ENCODE results near the gene C21orf58.
"Not testable (repeated sequence)": the region's sequence is repeated elsewhere in the genome, so short reads cannot be mapped to it uniquely, and the experiment has no call there.

C21orf58 gene

DNA sequence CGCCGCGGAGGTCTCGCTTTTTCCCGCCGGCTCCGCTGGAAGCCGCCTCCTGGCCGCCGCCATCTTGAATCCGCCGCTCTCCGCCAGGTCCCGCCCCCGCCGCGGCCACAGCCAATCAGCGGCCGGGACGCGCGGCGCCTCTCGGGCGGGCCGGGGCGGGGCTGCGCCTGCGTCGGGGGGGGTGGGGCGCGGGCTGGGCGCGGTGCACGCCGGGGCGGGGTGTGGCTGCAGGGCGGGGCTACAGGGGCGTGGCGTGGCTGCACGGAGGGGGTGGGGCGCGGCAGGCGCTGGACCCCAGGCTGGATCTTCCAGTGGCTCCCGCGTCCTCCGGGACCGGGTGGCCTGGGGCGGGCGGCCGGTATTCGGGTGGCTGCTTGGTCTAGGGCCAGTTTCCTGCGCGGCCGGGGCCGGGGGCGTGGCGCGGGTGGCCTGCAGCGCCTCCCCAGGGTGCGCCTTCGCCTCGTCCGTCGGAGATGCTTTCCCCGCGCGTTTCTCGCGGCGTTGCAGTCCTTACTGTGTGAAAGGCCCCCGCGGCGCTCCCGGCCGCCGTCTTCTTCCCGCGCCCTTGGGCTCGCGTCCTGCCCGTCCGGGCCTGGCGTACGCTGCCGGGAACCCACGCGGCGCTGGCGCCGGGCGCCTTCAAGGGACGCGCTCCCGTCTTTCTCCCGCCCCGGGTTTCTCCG is 861 bp upstream of the C21orf58 start:
- DNase-seq (ENCODE audit: low read depth) = peak; percentile 57

GRCh38 chr21:46323227-46323709 is 402 bp downstream of the C21orf58 start:
- DNase-seq (ENCODE audit: low read depth) = no peak

DNA sequence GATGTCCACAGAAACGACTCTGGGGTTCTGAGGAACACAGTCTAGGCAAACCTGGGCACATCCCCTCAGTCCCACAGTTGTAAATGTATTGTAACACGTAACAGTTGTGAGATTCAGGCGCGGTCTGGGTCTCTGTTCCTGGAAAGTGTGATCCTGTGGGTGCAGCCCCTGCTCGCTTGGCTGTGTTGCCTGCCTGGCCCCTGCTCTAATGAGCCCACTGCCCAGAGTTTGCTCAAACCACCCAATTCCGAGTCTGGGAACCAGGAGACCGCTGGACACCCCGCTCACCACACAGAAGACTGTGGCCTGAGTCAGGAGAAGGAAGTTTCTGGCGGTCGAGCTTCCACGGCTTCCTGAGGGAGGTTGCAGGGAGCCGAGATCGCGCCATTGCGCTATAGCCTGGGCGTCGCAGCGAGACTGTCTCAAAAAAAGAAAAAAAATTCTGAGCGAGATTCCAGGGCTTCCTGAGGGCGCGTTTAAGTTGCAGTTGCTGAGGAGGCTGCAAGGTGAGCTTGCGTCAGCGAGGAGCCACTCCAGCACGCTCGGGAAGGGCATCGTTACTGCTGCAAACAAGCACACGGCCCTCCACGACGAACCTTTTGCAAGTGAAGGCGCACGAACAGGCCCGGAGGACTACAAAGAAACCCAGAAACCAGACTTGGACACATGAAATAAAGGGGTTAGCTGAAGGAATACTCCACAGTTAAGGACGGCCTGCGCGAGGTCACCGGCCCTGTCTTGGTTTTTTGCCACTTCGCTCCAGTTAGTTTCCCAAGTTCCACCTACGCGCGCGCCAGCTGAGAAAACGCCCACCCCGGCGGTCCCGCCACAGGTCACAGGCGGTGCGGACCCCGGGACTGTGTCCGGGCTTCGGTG is 1.1 kb downstream of the C21orf58 start:
- no peak for DNase-seq (ENCODE audit: low read depth)

DNA sequence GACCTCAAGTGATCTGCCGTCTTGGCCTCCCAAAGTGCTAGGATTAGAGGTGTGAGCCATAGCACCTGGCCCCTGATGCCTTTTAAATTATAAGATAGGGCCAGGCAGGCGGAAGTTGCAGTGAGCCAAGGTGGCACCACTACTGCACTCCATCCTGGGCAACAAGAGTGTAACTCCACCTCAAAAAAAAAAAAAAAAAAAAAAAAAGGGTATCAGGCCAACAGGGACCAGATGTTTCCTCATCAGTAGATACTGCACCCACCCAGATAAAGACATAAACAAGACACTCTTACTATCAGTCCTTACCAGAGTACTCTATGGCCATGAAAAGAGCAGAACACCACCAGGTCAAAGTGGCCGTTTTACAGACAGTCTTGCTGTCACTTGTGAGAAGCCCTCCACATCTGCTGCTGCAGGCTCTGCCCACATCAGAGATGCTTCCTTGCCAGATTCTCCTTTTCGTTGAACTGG is 3.3 kb downstream of the C21orf58 start:
- DNase-seq (ENCODE audit: low read depth) = no peak

DNA sequence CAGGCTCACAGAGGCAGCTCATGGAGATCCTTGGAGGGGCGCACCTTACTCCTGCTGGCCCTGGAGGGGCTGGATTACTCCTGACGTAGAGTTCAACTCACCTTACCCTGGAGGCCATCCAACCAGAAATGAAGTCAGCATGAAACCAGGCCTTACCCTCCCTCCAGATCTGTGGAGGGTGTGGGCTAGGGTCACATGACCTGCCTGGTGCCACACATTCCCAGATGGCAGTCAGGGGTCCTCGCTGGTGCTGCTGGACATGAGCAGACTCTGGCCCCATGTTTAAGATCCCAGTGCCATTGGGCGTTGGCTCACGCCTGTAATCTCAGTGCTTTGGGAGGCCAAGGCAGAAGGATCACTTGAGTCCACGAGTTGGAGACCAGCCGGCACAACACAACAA is 4.5 kb downstream of the C21orf58 start:
- no peak for DNase-seq (ENCODE audit: low read depth)

GRCh38 chr21:46318464-46318845 is 5.2 kb downstream of the C21orf58 start:
- DNase-seq (ENCODE audit: low read depth) = no peak

DNA sequence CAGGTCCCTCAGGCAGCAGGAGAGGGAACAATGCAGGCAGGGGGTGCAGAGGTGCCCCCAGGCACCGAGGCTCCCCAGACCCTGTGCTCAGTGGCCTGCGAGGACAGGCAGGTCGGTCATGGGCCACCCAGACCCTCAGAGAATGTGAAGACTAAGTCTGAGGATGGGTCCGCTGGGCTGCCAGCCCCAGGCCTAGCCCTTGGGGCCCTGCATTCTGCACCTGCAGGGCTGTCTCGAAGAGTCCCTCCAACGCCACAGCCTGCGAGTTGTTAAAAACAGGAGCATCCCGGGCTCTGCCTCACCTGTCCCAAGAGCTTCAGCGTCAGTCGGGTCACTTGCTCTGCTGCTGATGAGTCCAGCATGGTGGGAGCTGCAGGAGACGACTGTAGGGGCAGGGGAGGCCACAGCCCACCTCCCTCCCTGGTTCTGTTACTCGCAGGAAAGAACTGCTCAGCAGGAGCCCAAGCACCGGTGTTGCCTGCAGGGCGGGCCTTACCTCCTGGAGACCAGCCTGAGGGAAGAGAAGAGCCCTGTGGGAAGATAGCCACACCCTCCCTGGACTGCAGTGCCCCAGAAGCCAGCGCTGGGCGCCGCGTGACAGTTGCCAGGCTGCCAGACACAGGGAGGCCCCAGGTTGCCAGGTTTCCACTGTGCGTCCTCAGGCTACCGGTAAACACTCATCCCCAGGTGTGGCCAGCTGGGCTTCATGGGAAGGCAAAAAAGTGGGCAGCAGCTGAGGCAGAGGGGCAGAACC is 5.8 kb downstream of the C21orf58 start:
- no peak for DNase-seq (ENCODE audit: low read depth)

- DNase-seq (ENCODE audit: low read depth) = no peak
Observed at GRCh38 chr21:46316708-46317324, 6.9 kb downstream of the C21orf58 start.

- DNase-seq (ENCODE audit: low read depth) = no peak
Observed at GRCh38 chr21:46314441-46315020, 9.1 kb downstream of the C21orf58 start.

- DNase-seq (ENCODE audit: low read depth) = no peak
Observed at GRCh38 chr21:46312949-46313348, 10.7 kb downstream of the C21orf58 start.

- no peak for DNase-seq (ENCODE audit: low read depth)
Observed at GRCh38 chr21:46311568-46311967, 12.1 kb downstream of the C21orf58 start.

GRCh38 chr21:46310260-46310659 is 13.4 kb downstream of the C21orf58 start:
- DNase-seq (ENCODE audit: low read depth) = not testable (repeated sequence)

DNA sequence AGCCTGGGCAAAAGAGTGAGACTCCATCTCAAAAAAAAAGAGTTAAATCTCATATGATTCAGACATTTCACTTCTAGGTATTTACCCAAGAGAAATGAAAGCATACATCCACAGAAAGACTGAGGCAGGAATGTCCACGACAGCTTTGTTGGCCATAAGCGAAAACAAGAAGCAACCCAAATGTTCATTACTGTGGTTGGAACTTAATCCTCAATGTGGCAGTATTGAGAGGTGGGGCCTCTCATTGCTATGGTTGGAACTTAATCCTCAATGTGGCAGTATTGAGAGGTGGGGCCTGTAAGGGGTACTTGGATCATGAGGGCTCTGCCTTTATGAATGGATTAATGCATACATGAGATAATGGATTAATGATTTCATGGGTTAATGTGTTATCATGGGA is 15.2 kb downstream of the C21orf58 start:
- DNase-seq (ENCODE audit: low read depth) = no peak

DNA sequence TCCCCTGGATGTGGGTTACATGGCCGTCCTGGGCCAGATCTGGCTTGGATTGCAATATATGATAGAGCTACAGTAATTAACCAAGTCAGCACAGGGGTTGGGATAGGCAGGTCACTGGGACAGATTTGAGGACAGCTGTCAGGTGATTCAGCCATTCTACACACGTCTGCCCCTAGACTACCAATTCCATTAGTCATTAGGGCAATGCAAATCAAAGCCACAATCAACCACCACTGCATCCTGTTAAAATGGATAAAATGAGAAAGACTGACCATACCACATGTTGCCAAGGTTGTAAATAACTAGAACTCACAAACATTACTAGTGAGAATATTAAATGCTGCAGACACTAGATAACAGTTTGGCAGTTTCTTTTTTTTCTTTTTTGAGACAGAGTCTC is 16.0 kb downstream of the C21orf58 start:
- no peak for DNase-seq (ENCODE audit: low read depth)

DNA sequence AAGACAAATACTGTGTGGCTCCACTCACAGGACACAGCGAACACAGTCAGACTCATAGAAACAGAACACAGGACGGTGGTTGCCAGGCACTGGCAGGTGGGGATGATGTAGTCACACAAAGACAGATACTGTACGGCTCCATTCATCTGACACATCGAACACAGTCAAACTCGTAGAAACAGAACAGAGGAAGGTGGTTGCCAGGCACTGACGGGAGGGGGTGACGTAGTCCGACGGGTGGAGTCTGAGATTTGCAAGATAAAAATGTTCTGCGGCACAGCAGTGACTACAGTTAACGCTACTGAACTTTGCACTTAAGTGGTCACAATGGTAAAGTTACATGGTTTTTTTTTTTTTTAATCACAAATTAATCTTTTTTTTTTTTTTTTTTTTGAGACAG is 18.7 kb downstream of the C21orf58 start:
- DNase-seq (ENCODE audit: low read depth) = no peak

- no peak for DNase-seq (ENCODE audit: low read depth)
Observed at GRCh38 chr21:46304437-46304836, 19.2 kb downstream of the C21orf58 start.

GRCh38 chr21:46301759-46302158 is 21.9 kb downstream of the C21orf58 start:
- no peak for DNase-seq (ENCODE audit: low read depth)

- no peak for DNase-seq (ENCODE audit: low read depth)
Observed at GRCh38 chr21:46299167-46299566, 24.5 kb downstream of the C21orf58 start.

GRCh38 chr21:46297338-46298271 is 26.1 kb downstream of the C21orf58 start:
- DNase-seq (ENCODE audit: low read depth) = no peak

- peak; percentile 88 for DNase-seq (ENCODE audit: low read depth)
Observed at GRCh38 chr21:46295996-46296752, 27.5 kb downstream of the C21orf58 start.

All from stromal cell of bone marrow (primary cell).